NCI-H1048 (cell line): ENCODE data around the gene SLC26A6.

ENCODE experiments used
- DNase-seq: peaks from one replicate; lab custom pipeline; 2025; lab: John Stamatoyannopoulos, UW

Gene SLC26A6, protein sequence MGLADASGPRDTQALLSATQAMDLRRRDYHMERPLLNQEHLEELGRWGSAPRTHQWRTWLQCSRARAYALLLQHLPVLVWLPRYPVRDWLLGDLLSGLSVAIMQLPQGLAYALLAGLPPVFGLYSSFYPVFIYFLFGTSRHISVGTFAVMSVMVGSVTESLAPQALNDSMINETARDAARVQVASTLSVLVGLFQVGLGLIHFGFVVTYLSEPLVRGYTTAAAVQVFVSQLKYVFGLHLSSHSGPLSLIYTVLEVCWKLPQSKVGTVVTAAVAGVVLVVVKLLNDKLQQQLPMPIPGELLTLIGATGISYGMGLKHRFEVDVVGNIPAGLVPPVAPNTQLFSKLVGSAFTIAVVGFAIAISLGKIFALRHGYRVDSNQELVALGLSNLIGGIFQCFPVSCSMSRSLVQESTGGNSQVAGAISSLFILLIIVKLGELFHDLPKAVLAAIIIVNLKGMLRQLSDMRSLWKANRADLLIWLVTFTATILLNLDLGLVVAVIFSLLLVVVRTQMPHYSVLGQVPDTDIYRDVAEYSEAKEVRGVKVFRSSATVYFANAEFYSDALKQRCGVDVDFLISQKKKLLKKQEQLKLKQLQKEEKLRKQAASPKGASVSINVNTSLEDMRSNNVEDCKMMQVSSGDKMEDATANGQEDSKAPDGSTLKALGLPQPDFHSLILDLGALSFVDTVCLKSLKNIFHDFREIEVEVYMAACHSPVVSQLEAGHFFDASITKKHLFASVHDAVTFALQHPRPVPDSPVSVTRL

DNA sequence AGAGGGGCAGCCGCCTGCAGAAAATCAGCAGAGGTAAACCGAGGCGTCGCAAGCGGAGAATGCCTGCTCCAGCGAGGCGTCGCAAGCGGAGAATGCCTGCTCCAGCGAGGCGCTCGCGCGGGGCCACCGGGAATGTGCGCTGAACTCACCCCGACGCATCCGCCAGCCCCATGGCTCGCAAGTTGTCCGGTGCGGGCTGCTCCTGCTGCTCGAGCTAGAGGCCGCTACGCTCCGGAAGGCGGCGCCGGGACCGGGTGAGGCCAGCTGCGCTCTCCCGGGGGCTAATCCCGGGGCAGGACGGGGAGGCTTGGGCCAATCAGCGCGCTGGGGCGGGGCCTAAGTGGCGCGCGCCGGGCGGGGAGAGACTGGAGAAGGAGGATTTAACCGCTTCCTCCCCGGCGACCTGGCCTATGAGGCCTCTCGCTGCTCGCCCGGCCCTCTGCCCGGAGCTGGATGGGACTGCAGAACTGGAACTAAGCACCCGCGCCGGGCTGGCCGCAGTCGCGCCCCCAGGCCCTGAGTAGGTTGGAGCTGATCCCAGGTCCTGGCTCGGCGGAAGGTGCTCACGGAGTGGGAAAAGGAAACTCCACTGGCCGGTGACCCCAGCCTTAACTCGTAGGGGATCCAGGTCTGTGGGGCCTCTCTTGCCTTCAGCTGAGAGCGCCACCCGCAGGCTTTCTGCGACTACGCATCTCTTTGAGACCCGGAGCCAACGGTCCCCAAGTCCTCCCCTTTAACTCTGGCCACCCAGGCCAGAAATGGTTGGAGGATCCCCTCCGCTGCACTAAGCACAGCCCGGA, at the start of gene SLC26A6:
TSS of gene SLC26A6 (minus strand) at position 240 of the 800 bp plus-strand sequence. CDS start at position 172, 68 bp downstream.
- DNase-seq, result peak; percentile 93

DNA sequence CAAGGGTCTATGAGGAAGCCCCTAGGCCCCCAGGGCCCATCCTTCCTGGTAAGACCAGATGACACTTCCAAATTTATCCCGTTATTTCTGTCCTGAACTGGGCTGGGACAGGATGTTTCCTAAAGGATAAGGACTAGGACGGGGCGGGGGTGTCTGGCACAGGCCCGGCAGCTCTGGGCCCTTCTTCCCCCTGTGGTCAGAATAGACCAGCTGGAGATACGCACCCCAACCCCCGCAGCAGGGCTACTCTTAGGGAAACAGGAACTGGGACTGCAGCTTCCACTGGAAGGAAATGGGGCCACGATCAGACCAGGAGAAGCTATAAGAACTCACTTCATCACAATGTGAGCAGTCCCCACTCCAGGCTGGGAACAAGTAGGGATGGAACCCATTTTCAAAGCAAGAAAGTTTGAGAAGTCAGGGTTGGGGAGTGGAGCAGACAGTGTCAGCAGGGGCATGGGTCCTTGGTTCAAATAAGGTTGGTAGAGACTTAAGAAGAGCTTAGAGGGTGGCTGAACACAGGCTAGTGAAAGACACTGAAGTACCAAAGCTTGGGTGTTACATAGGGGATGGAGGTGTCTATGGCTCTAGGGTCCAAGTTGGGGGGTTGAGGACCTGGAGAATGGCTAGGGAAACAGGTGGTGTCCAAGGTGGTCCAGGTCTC, 49.4 kb upstream of the SLC26A6 start:
- no peak for DNase-seq

DNA sequence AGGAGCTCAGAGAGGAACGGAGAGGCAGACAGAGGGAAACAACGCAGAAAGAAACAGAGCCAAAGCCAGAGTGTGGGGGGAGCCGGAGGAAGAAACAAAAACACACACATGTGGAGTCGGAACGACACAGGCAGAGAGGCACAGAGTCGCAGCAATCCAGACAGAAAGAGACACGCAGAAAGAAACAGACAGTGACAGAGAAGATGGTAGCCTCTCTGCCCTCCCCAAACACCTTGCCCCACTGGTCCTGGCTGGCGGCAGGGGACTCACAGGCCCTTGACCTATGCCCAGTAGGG, 48.7 kb upstream of the SLC26A6 start:
- no peak for DNase-seq

DNA sequence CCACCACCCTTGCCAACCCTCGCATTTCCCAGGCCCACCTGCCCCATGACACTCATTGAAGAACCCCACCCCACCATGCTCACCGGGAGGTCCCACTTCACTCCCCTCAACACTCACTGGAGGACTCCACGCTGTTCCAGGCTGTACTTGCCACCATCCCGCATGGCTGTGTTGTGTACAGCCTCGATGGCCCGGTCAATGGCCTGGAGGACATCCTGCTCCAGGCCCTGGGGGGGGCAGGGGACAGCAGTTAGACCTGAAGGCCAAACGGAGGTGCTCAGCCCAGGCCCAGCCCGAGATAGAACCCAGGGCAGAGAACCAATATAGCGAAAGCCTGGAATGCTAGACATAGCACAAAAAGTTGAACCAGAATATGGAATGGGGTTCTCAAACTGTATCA, 47.5 kb upstream of the SLC26A6 start:
- no peak for DNase-seq

DNA sequence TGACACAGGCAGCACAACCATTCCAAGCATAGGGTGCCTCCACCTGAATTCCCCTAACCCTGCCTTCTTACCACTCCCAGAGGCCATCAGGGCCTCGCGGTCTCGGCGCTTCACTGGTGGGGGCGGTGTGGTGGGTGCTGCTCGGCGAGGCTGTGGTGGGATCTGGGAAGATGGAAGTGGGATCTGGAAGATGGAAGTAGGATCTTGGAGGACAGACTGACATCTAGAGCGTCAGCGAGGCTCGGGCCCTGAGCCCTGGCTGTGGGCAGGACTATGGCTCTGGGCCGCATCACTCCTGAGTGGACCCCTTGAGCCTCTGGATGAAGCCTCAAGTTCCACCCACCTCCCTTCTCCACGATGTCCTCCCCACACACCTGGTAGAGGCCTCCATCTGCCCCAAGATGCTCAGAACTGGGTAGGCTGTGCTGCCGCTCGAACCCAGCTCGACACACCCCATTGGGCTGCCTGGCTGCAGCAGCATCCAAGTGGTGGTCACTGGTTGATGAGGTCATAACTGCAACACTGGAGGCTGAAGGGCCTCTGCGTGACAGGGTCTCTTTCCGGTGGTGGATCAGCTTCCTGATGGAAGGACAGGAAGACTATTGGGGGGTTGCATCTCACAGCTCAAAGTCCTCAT, 46.8 kb upstream of the SLC26A6 start:
- no peak for DNase-seq

DNA sequence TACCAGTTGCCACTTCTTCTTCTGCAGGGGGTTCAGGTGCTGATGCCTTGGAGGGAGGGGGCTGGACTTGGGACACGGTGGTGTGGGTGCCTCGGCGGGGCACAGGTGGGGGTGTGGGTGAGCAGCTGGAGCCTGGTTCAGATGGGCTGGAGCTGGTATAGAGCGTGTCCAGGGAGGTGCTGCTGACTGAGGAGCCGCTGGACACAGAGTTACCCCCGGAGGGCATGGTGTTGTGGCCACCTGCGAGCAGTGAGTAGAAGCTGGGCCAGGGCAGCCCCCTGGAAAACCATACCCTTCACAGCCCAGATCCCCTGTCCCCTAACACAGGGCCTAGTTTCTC, 46.2 kb upstream of the SLC26A6 start:
- no peak for DNase-seq

DNA sequence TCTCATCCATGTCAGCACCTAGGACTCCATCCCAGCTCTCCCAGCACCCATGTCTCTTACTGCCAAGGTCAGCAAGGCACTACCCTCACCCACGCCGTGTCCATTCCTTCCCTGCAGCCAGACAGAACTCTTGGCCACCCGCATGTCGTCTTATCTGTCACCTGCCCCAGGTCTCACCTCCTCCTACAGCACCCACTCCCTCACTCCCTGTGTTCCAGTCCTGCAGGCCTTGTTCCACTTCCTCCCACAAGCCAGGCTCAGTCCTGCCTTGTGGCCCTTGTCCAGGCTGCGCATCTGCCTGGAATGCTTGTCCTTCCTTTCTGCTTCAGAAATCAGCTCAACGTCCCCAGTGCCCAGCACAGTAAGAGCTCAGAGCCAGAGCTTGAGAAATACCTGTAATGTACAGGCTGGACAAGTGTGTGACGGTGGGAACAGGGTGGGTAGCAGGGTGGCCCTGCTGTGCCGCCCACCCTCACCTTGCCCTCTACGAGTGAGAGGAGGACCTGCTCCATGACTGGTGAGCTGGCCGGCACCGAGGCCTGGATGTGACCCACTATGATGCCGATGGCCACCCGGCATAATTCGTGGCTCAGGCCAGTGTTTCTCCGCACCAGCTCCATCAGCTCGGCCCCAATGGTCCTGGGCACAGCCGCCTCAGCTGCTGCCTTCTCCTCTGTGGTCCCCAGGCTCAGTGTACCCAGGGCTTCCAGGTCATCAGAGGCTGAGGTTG, 45.7 kb upstream of the SLC26A6 start:
- no peak for DNase-seq

DNA sequence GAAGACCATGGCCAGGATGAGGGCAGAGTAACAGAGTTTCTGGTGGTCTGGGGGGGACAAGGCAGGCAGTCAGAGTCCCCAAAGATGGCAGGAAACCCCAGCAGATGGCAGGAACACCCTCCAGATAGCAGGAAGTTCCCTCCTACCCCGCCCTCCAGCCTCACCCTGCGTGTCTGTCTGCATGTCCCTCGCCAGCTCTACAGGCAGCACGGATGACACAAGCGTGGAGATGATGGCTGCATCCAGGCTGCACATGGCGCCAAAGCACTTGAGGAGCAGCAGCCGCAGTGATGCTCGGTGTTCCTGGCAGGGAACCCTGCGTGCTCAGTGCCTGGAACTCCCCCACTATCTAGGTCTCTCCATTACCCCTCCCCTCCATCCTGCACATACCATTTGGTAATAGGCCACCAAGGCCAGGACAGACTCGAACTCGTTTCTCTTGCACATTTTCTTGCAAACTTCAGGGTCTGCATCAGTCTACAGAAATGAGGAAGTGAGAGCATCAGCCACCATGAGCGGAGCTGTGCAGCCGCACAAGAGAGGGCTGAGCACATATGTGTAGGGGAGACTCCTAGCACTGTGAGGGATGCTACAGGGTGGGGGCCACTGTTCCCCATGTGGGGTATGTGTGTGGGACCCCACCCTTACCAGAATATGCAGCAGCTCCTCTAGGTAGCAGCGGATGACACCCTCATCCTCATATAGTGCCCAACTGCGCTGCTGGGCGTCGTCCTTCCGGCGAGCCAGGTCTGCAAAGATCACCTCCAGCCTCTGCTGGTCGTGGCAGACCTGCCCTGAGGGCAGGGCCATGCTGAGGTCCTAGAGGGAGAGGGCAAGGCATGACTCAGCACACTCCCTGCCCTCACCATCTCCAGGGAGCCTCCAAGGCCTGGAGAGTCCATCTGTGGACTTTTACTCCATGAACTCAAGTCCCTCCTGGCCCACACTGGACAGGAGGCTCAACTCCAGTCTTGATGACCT, 44.4 kb upstream of the SLC26A6 start:
- DNase-seq, result no peak

DNA sequence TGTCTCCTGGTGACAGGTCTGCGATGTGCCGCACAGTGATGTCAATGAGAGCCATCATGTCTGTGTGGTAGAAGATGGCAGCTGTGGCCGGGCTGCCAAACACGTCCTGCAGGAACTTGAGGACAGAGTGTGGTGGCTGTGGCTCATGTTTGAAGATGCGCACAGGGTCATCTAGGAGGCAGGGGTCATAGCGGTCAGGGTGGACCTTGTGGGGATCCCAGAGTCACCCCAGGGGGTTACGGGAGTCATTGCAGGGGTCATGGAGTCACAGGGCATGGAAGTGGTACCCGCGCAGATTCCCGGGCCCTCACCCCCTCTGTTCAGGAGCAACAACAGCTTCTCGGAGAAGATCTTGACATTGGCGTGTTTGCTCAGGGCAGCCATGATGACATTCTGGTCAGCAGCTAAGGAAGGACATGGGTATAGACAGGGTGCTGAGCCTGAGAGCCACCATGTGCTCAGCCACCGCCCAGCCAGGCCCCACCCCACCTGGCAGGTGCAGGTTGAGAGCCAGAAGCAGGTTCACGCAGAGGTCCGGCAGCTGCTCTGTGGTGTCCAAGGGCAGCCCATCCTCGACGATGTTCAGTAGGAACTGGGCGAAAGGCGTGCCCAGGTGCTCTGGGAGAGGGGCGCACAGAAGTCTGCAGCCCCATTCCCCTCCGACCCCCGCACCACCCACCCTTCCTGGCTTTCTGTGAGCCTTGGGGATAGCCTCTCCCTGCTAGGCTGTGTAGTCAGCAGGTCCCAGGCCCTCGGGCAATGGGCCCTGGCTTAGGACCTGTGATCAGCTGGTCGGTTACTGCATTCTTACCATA, 43.5 kb upstream of the SLC26A6 start:
- DNase-seq, result no peak

DNA sequence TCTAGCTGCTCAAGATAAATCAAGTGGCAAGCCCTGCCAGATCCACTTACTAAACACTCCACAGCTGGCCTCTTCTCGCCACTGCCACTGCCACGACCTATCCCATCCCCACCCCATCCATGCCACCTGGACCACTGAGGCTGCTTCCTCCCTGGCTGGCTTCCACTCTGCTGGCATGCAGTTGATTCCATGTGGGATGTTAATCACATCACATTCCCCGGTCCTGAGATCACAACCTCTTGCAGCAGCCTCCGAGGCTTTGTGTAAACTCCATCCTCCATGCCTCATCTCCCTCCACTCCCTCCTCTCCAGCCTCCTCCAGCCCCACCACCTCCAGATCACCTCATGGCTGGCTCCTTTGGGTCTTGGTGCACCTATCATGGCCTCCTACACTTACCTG, 42.8 kb upstream of the SLC26A6 start:
- DNase-seq, result no peak

DNA sequence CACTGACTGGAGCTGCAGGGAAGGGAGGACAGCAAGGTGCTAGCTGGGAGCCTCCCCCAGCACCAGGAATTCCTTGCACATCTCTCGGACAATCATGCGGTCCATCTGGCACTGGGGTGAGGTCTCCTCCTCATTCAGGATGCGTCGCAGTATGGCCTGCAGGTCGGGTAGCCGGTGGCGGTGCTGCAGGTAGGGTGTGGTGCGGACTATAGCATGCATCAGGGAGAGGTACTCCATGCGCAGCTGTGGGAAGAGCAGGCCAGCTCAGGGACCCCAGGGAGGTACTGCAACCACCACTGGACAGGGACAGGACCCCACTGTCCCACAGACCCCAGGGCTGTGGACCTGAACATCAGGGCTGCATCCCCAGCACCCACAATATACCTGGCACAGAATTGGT, 39.2 kb upstream of the SLC26A6 start:
- DNase-seq, result no peak

DNA sequence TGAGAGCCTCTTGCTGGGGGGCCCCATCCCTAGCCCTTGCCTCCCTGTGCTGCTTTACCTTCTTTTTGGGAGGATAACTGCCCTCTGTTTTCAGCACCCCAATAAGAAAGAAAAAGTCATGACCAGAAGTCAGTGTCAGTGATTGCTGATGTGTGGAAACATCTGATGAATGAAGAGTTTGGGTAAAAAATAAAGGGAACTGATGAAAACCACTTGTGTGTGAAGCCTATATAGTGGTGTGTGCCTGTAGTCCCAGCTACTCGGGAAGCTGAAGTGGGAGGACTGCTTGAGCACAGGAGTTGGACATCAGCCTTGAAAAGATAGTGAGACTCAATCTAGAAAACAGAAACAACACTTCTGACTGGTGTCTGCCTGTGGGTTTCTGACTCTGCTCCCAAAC, 37.3 kb upstream of the SLC26A6 start:
- DNase-seq, result no peak

DNA sequence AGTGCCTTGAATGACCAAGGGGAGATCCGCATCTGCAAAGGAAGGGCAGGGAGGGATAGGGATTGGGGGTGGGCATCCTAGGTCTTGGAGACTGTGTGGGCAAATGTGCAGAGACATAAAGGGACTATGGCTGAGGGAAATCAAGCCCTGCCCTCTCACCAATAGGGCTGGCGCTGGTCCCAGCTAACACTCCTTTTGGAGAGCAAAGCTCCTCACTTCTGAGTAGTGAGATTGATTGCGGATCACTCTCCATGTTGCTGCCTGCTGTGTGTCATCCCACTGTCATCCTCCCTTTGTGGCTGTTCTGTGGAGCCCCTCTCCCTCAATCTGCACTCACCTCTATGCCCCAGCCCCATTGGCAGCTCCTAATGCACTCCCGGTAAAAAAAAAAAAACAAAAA, 29.7 kb upstream of the SLC26A6 start:
- DNase-seq, result no peak

DNA sequence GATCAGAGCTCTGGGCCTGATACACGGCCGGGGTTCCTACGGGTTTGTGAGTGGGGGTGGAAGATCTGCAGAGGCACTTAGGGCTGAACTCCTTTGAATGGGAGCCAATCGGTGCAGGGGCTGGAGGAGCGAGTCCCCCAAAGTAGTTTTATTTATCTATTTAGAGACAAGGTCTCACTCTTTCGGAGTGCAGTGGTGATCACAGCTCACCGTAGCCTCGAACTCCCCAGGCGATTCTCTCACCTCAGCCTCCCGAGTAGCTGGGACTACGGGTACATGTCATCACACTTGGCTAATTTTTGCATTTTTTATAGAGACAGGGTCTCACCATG, 29.0 kb upstream of the SLC26A6 start:
- DNase-seq, result no peak

DNA sequence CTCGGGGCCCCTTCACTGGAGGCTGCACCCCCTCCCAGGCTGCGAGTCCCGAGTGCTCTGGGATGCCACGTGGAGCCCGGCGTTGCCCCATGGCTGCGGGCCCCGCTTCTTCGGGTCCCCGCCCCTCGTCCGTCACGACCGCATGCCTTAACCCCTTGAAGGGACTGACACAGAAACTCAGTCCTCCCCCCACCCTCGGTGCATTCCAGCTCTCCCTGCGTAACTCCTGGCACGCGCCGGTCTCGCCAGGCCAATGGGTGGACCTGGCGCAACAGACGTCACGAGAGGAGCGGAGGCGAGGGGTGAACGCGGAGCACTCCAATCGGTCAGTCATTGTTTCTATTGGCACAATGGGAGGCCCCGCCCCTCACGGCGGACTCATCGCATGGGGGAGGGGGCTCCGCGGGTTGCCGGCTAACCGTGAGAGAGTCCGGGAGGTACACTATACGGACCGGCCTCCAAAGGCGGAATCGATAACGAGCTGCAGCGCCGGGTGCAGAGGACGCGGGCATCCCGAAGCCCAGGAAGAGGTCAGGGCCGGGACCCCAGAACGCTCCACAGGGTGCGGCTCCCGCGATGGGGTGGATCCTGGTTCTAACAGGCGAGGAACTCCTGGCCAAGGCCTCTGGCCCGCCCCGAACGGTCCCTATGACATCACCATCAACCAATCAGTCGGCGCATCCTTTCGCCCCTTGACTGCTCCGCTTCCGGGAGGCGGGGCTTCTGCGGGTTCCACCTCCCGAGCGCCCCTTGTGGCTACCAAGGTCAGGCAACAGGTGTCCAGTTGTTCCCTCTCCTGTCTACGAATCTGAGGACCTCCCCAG, 28.4 kb upstream of the SLC26A6 start:
- DNase-seq, result peak; percentile 89

DNA sequence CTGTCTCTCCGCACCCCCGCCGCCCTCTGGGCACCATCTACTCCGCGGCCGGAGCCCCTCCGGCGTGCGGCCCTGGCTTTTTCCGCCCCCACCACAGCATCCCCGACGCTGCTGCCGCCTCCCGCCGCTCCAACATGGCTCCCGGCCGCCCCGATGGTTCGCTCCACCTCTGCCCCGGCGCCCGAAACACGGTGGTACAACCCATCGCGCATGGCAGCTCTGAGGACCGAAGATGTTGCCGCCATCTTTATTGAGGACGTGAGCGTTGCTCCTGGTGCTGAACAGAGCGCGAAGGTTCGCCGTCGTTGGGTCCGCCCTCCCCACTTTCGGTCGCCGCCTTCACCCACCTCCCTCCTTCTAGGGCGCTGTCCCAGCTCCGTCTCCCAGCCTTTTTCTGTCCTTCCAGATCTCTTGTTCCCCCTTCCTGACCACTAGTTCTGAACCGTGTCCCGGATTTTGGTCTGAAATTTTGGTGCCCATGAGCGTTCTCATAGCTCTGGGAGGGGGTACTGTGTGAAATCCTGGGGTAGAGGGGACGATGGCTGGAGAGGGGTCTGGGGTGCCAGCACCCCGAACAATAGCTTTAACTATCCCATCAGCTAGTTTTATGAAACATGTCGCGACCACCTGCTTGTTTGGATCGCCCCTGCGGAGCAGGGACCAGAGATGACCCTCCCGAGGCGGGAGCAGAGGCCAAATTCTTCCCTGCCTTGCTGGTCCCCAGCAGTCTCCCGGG, 27.7 kb upstream of the SLC26A6 start, which contains the start of gene CELSR3:
TSS of gene CELSR3 (minus strand) at position 134 of the 736 bp plus-strand sequence. CDS start 252 bp downstream, outside the sequence.
- DNase-seq, result peak; percentile 29

DNA sequence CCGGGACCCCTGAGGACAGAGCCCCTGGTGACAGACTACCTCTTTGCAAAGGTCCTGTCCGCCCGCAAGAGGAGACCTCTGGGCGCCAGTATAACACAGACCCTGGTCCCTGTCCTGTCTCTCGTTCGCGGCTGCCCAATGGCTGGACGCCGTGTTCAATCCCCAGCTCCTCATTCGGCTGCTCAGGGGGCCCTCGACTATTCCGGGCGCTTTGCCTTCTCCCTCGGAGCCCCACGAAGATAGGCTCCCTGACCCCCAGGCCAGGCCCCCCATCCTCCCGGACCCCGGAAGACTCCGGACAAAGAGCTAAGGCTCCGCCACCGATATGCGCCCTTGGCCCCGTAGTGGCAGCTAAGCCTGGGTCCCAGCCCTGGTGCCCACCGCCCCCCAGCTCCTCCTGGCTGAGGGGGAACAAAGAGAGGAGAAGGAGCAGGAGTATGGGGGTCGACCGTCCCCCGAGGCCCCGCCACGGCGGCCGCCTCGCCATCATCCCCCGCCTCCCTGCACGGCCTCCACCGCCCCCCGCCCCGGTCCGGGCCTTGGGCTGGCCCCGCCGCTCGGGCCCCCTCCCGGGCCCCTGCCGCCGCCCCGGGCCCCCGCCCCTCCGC, 27.0 kb upstream of the SLC26A6 start:
- DNase-seq, result no peak
